GM12874 (cell line): ENCODE measurements around the gene EHMT1.

Source experiments
- CTCF ChIP-seq: IDR thresholded peaks from 2 replicates; pipeline ENCODE4 v1.5.1; 2011; ENCODE audit warnings: low read depth, mild to moderate bottlenecking, control low read depth, low read length, moderate library complexity; ENCODE audit not compliant: insufficient read depth

Gene EHMT1

GRCh38 chr9:137827908-137828526 lies 209.2 kb downstream of the EHMT1 start:
- no peak for TF ChIP-seq CTCF

- TF ChIP-seq CTCF: no peak
These were observed 209.9 kb downstream of the EHMT1 start for GRCh38 chr9:137828527-137829259.

- TF ChIP-seq CTCF: no peak
These were observed 210.6 kb downstream of the EHMT1 start for GRCh38 chr9:137829260-137829996.

GRCh38 chr9:137832191-137832700 lies 213.4 kb downstream of the EHMT1 start:
- TF ChIP-seq CTCF: no peak

- no peak for TF ChIP-seq CTCF
These were observed 214.2 kb downstream of the EHMT1 start for GRCh38 chr9:137832830-137833590.

GRCh38 chr9:137833721-137834613 lies 215.2 kb downstream of the EHMT1 start:
- no peak for TF ChIP-seq CTCF
